ENCODE results near the gene PAFAH1B2.

- TF ChIP-seq EP300 (IDR thresholded peaks at IDR 0.05) (no peak), CTCF (IDR thresholded peaks at IDR 0.05) (no peak), POLR2AphosphoS5 (IDR thresholded peaks at IDR 0.05) (no peak)
These were observed 60.4 kb downstream of the PAFAH1B2 start for GRCh38 chr11:117204283-117205080.

Data from suprapubic skin (tissue), 4 donors.